GM12865 (cell line): Measurements from ENCODE around the gene ADAMTS12.

Experiments used
- DNase-seq: peaks from one replicate; pipeline ENCODE4 v3.0.0; 2010; ENCODE audit warnings: low read depth
- H3K4me3 ChIP-seq: 2 replicates; pipeline ENCODE4 v1.5.1; 2011; ENCODE audit warnings: mild to moderate bottlenecking, low read depth, low read length, control low read depth
- TF ChIP-seq, protein P1 (sequence below): IDR thresholded peaks from 2 replicates; pipeline ENCODE4 v1.5.1; 2011; ENCODE audit warnings: low read length, control low read depth, low read depth, inconsistent platforms; ENCODE audit not compliant: insufficient read depth; ENCODE audit errors: missing control alignments

Gene ADAMTS12

DNA sequence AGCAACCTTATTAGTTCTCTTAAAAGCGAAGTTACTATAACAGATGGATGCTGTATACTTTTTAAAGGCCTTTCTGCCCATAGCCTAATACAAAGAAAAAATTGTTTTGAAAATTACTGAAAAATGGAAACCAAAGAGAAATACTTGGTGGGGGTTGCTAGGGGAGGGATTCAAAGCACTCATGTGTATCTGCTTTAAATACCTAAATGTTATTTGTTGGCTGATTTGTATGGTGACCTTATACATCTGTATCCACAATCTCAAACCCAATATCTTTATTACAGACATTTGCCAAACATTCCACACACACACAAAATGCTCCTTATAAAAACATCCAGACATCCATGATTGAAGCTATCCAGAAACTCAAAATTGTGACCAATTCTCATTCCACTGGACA lies 172.0 kb downstream of the ADAMTS12 start:
- TF ChIP-seq, protein P1, sequence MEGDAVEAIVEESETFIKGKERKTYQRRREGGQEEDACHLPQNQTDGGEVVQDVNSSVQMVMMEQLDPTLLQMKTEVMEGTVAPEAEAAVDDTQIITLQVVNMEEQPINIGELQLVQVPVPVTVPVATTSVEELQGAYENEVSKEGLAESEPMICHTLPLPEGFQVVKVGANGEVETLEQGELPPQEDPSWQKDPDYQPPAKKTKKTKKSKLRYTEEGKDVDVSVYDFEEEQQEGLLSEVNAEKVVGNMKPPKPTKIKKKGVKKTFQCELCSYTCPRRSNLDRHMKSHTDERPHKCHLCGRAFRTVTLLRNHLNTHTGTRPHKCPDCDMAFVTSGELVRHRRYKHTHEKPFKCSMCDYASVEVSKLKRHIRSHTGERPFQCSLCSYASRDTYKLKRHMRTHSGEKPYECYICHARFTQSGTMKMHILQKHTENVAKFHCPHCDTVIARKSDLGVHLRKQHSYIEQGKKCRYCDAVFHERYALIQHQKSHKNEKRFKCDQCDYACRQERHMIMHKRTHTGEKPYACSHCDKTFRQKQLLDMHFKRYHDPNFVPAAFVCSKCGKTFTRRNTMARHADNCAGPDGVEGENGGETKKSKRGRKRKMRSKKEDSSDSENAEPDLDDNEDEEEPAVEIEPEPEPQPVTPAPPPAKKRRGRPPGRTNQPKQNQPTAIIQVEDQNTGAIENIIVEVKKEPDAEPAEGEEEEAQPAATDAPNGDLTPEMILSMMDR, result no peak
- no peak for DNase-seq
- H3K4me3 ChIP-seq, result no peak overlapping the region

DNA sequence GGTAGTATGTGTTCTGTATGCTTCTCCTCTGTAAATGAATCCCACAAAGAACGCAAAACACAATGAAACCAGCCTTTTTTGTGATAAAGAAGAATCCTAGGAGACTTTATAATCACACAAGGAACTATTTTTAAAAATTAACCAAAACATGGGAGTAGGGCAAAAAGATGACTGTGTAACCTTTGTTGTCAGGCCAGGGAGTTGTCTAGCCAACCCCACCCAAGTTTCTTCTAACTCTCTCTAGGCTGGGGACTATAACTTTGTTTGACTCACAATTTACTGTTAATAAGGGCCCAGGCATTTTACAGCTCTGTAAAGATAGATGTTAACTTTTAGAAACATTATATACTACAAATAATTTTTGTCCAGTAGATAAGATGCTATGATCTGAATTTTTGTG lies 176.1 kb downstream of the ADAMTS12 start:
- no peak for DNase-seq
- TF ChIP-seq, protein P1, result no peak
- H3K4me3 ChIP-seq, result no peak overlapping the region

DNA sequence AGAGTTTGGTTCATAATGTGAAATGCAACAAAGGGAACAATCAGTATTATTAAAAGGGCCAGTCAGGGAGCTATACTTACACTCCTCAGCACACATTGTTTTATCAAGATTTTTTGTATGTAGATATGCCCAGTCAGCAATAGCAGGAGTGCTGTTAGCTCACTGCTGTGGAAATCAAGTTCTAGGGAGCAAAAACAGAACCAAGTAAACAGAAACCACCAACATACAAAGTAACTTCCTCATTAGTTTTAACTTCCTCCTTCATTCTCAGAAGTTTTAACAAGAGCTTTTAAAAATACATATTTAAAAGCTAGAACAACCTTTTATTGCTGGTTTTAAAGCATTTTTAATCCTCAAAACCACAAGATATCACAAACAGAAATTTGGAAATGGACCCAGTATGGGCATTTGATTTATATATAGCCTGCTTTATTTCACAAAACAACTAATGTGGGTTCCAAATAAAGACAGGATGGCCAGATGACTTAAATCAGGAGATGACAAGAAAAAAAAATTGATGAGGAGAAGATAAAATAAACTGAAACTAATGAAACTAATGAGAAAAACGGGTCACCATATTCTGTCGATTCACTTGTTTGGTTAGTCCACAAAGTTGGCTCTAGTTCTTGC lies 178.5 kb downstream of the ADAMTS12 start:
- no peak overlapping the region for H3K4me3 ChIP-seq
- TF ChIP-seq, protein P1, result no peak
- DNase-seq, result peak; percentile 36

DNA sequence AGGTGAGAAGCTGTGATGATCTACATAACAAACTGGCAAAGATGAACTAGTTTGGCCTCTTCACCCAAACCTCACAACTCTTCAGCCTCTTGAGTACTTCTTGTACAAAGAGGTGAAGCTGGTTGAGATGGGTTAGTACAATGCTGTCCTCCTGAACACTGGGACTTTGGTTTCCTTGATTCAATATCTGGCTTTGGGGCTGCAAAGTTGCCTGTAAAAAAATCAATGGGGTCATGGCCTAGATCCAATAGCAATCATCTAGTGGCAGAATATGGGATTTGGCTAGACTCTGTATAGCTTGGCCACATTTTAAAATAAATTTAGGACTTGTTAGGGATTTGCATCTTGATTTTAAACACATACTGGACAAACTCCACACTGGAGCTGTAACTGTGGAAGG lies 179.1 kb downstream of the ADAMTS12 start:
- no peak overlapping the region for H3K4me3 ChIP-seq
- no peak for DNase-seq
- TF ChIP-seq, protein P1, result no peak

DNA sequence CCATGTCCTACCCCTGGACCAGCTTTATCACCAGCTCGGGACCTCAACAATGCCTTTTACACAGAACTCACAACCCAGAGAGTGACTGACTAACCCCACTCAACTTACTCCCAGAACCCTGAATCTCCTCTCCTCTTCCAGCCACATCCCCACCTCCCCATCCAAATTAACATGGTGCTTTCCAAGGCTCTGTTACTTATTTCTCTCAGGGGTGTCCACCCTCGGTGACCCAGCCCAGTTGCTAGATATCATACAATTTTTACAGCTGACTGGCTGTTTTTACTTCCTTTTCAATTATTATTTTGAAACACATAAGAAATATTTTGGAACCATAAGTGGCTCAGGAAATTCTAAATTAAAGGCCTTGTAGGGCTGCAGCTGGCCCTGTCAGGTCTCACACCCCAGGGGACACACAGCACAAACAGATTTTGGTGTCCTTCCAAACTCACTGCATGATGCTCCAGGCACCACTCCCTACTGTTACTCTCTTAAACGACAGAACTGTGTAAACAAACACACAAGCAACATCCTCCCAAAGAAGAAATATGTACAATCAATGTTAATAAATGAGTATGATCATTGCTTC lies 180.6 kb downstream of the ADAMTS12 start:
- no peak for DNase-seq
- no peak overlapping the region for H3K4me3 ChIP-seq
- TF ChIP-seq, protein P1, result no peak

DNA sequence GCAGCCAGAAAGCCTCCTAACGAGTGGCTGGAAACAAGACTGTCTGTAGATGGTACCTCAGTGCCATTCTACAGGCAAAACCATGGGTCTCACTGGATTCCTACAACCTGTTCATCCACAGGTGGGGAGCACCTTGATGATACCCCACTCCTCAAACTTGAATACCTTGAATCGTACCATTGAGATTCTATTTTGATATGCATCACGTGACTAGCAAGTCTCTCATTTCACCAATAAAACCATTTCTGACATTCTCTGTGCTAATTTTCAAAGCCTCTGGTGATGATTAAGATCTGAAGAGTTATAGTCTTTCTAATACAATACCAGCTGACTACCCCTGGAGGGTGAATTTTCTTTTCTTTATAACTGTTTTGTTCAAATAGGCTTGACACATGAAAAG lies 188.9 kb downstream of the ADAMTS12 start:
- H3K4me3 ChIP-seq, result no peak overlapping the region
- DNase-seq, result no peak
- TF ChIP-seq, protein P1, result no peak

DNA sequence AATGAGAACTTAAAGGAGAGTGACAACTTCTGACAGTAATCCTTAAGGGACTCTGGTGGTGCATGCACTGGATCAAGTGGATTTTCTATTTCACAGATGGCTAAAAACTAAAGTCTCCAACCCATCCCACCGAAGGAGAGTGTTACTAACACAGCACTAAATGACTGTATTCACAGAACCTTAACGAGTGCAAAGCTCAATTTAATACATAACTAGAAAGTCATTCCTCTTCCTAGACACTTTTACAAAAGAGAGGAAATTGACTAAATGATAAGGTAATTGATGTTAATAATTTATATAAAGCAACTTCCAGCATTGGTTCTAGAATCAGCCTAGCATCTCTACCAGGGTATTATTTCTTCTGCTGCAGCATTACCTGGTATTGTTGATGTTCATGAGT lies 189.8 kb downstream of the ADAMTS12 start:
- DNase-seq, result no peak
- H3K4me3 ChIP-seq, result no peak overlapping the region
- TF ChIP-seq, protein P1, result no peak
